Panc1 (cell line): Measurements from ENCODE around the gene MYLIP. TPM values are rescaled to one million over a fixed set of nuclear protein-coding genes. Genes with fewer than 3 reads are reported as not detected.

ENCODE experiments used
- ATAC-seq: fragments of 200-7000 bp; cut with Tn5 transposase; 2 replicates; pipeline ENCODE4 v1.9.1; 2020; ENCODE audit warnings: mild to moderate bottlenecking, moderate library complexity
- BruUV-seq: library from RNA; stranded (reverse); fragments of 400-500 nt; replicated peaks from 2 replicates; lab custom pipeline; 2021; lab: Mats Ljungman, UMichigan
- CTCF ChIA-PET: fragments of 300-600 bp; sonication (Branson Sonifier 250); formaldehyde crosslinking; loops from one replicate; lab custom pipeline; 2022; ENCODE audit warnings: antibody characterized with exemption; lab: Charles Lee
- POLR2A ChIA-PET: fragments of 300-600 bp; sonication (Branson Sonifier 250); formaldehyde crosslinking; loops from one replicate; lab custom pipeline; 2022; ENCODE audit warnings: antibody characterized with exemption; lab: Charles Lee
- DNase-seq: peaks from one replicate; pipeline ENCODE4 v3.0.0-alpha.2; 2010; ENCODE audit warnings: low read depth, low spot score
- H3K27ac ChIP-seq: 2 replicates; pipeline ENCODE4 v1.5.1; 2011; ENCODE audit warnings: mild to moderate bottlenecking, low read length, inconsistent platforms
- H3K27me3 ChIP-seq: fragments of 200-500 bp; sonication (Bioruptor generic); 2 replicates; pipeline ENCODE4 v1.6.0; 2014; ENCODE audit warnings: low read length, inconsistent platforms; ENCODE audit not compliant: control insufficient read depth, insufficient read depth
- H3K36me3 ChIP-seq: fragments of 200-500 bp; sonication (Bioruptor generic); 2 replicates; pipeline ENCODE4 v1.5.1; 2014; ENCODE audit warnings: inconsistent platforms, mild to moderate bottlenecking, low read length, moderate library complexity; ENCODE audit not compliant: control insufficient read depth, insufficient read depth
- H3K4me1 ChIP-seq: 2 replicates; pipeline ENCODE4 v1.5.1; 2011; ENCODE audit warnings: inconsistent platforms, mild to moderate bottlenecking, low read length, moderate library complexity; ENCODE audit not compliant: control insufficient read depth, insufficient read depth
- H3K4me3 ChIP-seq, 2 experiments: 2 replicates each; pipeline ENCODE4 v1.5.1; 2011 to 2012; ENCODE audit warnings: low read depth in 2 of 2, low read length in 2 of 2, mild to moderate bottlenecking in 2 of 2, inconsistent platforms in 1 of 2, moderate library complexity in 1 of 2
- H3K9me3 ChIP-seq: fragments of 200-500 bp; sonication (Bioruptor generic); 2 replicates; pipeline ENCODE4 v1.5.1; 2014; ENCODE audit warnings: low read depth, mild to moderate bottlenecking, inconsistent platforms, low read length, moderate library complexity; ENCODE audit not compliant: control insufficient read depth, insufficient read depth
- CTCF ChIP-seq: fragments of 450-650 bp; IDR thresholded peaks from 2 replicates; pipeline ENCODE4 v1.5.1; 2017; ENCODE audit warnings: mild to moderate bottlenecking
- POLR2AphosphoS5 ChIP-seq: IDR thresholded peaks from 2 replicates; pipeline ENCODE4 v1.6.1; 2012; ENCODE audit warnings: mild to moderate bottlenecking, low read depth, low read length, moderate library complexity
- REST ChIP-seq, 2 experiments: IDR thresholded peaks; 2 replicates each; pipeline ENCODE4 v1.6.1; 2011 to 2012; ENCODE audit warnings: low read depth in 2 of 2, control low read depth in 1 of 2, low read length in 1 of 2, mild to moderate bottlenecking in 1 of 2, moderate library complexity in 1 of 2; ENCODE audit not compliant: insufficient read depth in 1 of 2
- SIN3A ChIP-seq: IDR thresholded peaks from 2 replicates; pipeline ENCODE4 v1.6.1; 2012; ENCODE audit warnings: low read depth, mild to moderate bottlenecking, low read length, moderate library complexity, borderline replicate concordance; ENCODE audit not compliant: insufficient read depth
- TCF7L2 ChIP-seq: IDR thresholded peaks from 2 replicates; pipeline ENCODE4 v1.6.1; 2011; ENCODE audit warnings: mild to moderate bottlenecking, low read depth, low read length, inconsistent platforms
- in situ Hi-C: cut with HindIII; loops from 2 replicates; pipeline ENCODE4 v1.10.0; 2016; ENCODE audit warnings: low sequenced_read_pairs, low pct_unique_long_range_greater_than_20kb
- intact Hi-C: fragments of 100-400 bp; cut with micrococcal nuclease; formaldehyde crosslinking; loops from one replicate; pipeline ENCODE4 v1.10.0; 2022; ENCODE audit not compliant: unreplicated experiment
- total RNA-seq: library from RNA; stranded (reverse); gene quantifications from one replicate; pipeline ENCODE4 v1.2.1, GENCODE V29; 2021; ENCODE audit not compliant: unreplicated experiment

The MYLIP gene
- total RNA-seq, 1 experiment from 2014 or later: 12.7 TPM

GRCh38 chr6:16124198-16125180, 4.4 kb upstream of the MYLIP start:
- ATAC-seq (no peak), DNase-seq (no peak)
- TF ChIP-seq REST (IDR thresholded peaks at IDR 0.05; ENCODE audit: insufficient read depth in 1 of 2, low read depth in 2 of 2, low read length in 1 of 2) (no peak), POLR2AphosphoS5 (no peak), CTCF (no peak), SIN3A (no peak), TCF7L2 (no peak)
- H3K4me1 ChIP-seq: no peaks in the 10 kb centered on the region
- H3K27me3 ChIP-seq: peaks cover 17% of the 10 kb centered on the region
- intact Hi-C loops: no loop called here
- CTCF ChIA-PET: no interaction called here
- no peaks in the 10 kb centered on the region for H3K9me3 ChIP-seq
- H3K4me3 ChIP-seq: no peak overlapping the region
- no peak overlapping the region for H3K27ac ChIP-seq
- BruUV-seq: no TSS peak
- H3K36me3 ChIP-seq: no peaks in the 10 kb centered on the region
- in situ Hi-C loops: no loop called here
- POLR2A ChIA-PET: no interaction called here

GRCh38 chr6:16126056-16126455, 2.8 kb upstream of the MYLIP start:
- H3K4me3 ChIP-seq: no peak overlapping the region
- no peak overlapping the region for H3K27ac ChIP-seq
- no peaks in the 10 kb centered on the region for H3K9me3 ChIP-seq
- no TSS peak for BruUV-seq
- no peak for TF ChIP-seq SIN3A
- no peak for TF ChIP-seq CTCF
- TF ChIP-seq TCF7L2: no peak
- no peak for TF ChIP-seq REST (IDR thresholded peaks at IDR 0.05; ENCODE audit: insufficient read depth in 1 of 2, low read depth in 2 of 2, low read length in 1 of 2)
- no peak for TF ChIP-seq POLR2AphosphoS5
- intact Hi-C loops: no loop called here
- DNase-seq (no peak), ATAC-seq (no peak)
- peaks cover 3% of the 10 kb centered on the region; the same call in 1 of the 2 replicates for H3K36me3 ChIP-seq
- in situ Hi-C loops: no loop called here
- peaks cover 17% of the 10 kb centered on the region for H3K27me3 ChIP-seq
- CTCF ChIA-PET: no interaction called here
- H3K4me1 ChIP-seq: no peaks in the 10 kb centered on the region; the same call in 1 of the 2 replicates
- POLR2A ChIA-PET: interaction anchor here (0.7 kb wide), 1 partner anchor 434 kb away, joined by 4 read pairs; no protein-coding TSS in a partner anchor
